Activated T-helper 17 cell treated with anti-CD3 and anti-CD28 coated beads, Interleukin-2, amount 50 U/mL, for 72 hours (primary cell): ENCODE data around the gene TMEM123. TPM values are rescaled to one million over a fixed set of nuclear protein-coding genes. Genes with fewer than 3 reads are reported as not detected.

Source experiments
- total RNA-seq, 2 donors: library from RNA; stranded (reverse); gene quantifications; one replicate each; pipeline ENCODE4 v1.2.3, GENCODE V29; 2022

Gene TMEM123
- total RNA-seq, 2 donors from 2014 or later, result 140 to 209 TPM

Other genes starting within 250 kb of the TMEM123 start
- 100 to 1,000 TPM; 124 to 355 TPM for gene BIRC3, start 135.3 kb downstream of the TMEM123 start, total RNA-seq
- gene BIRC2, start 105.6 kb downstream of the TMEM123 start, total RNA-seq, result 10 to 100 TPM; 27.3 to 60.9 TPM
- gene MMP7, start 78.0 kb upstream of the TMEM123 start, total RNA-seq, result not detected
- gene MMP20, start 172.6 kb upstream of the TMEM123 start, total RNA-seq, result not detected